Measurements from ENCODE around the gene MYT1.

GRCh38 chr20:64244870-64245603 is 80.8 kb downstream of the MYT1 start:
- TF ChIP-seq JUND (IDR thresholded peaks at IDR 0.05) (no peak), CTCF (IDR thresholded peaks at IDR 0.05; ENCODE audit: low read depth, low read length, missing input control) (no peak), HNF4G (IDR thresholded peaks at IDR 0.05) (no peak), TAF1 (conservative IDR thresholded peaks at IDR 0.05) (no peak)
